ENCODE measurements around the gene TOX2.

The TOX2 gene

GRCh38 chr20:43963233-43963632 is 48.6 kb downstream of the TOX2 start:
- TF ChIP-seq GATA2 (IDR thresholded peaks at IDR 0.05; ENCODE audit: low read depth, low read length) (no peak), GATA3 (IDR thresholded peaks at IDR 0.05; ENCODE audit: low read depth, low read length) (no peak)

DNA sequence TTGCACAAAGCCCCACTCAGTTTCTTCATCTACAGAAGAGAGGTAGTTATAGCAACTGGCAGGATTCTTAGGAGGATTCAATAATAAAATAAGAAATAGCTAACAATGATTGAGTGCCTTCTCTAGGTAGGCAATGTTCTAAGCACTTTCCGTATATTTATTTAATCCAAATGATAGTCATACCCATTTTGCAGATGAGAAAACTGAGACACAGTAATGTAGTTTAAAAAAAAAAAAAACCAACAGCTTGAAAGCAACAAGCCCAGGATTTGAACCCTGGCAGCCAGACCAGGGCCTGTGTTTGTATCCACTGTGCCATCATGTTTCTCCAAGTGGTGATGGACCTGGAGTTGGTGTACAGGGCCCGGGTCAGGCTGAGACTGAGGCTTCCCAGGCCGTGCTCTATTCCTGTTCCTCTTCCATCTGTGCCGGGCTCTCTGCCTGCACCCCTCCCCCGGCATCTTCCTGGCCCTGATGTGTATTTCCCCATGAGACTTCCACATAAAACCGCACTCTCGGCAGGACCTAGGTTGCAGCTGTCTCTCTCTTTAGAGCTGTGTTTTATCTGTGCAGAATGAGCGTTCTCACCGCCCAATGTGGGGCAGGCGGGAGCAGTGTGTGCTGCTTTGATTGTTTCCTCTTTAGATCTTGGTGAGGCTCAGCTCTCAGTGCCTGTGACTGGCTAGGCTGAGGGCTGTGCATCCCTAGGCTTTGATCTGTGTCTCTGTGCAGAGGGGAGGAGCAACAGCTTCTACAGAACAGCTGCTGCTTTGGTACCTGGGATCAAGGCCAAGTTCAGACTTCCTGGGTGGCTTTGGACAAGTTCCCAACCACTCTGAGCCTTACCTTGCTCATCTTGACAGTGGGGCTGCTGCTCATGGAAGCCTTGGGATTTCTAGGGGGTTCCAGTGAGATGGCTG is 49.5 kb downstream of the TOX2 start:
- no peak for TF ChIP-seq GATA2 (IDR thresholded peaks at IDR 0.05; ENCODE audit: low read depth, low read length)

- TF ChIP-seq GATA2 (IDR thresholded peaks at IDR 0.05; ENCODE audit: low read depth, low read length) (no peak), GATA3 (IDR thresholded peaks at IDR 0.05; ENCODE audit: low read depth, low read length) (no peak)
Measured at GRCh38 chr20:43968341-43969000, 53.8 kb downstream of the TOX2 start.

GRCh38 chr20:43969028-43969447 is 54.4 kb downstream of the TOX2 start:
- no peak for TF ChIP-seq GATA2 (IDR thresholded peaks at IDR 0.05; ENCODE audit: low read depth, low read length)
- TF ChIP-seq GATA3 (IDR thresholded peaks at IDR 0.05; ENCODE audit: low read depth, low read length), result no peak

DNA sequence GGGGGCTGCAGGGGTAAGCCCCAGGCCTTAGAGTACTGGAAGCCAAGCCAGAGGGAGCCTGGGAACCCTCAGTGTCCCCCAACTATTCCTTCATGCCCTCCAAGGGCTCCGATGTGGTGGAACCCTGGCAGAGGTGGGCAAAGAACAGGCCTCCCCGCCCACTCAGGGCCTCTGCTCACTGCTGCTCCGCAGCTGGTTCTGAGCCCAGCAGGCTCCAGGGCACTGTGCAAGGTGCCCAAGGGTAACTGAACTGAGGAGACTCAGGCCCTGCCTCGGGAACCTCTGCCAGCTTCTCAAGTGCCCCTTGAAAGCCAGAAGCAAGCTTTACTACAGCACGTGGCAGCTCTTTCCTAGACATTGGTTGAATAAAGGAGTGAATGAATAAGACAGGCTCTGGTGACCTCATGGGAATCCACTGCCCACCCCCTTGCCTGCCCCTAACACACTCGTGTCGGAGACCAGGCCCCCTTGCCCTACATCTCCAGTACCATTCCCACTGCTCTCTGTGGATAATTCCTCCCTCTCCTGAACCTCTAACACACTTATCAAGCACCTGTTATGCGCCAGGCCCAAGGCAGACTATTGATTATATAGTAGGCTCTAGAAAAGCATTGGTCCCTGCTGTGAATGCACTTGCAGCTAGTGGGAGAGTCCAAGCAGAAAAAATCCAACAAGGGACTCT is 55.0 kb downstream of the TOX2 start:
- TF ChIP-seq GATA3 (IDR thresholded peaks at IDR 0.05; ENCODE audit: low read depth, low read length) (no peak), GATA2 (IDR thresholded peaks at IDR 0.05; ENCODE audit: low read depth, low read length) (no peak)

GRCh38 chr20:43971267-43971666 is 56.6 kb downstream of the TOX2 start:
- TF ChIP-seq GATA2 (IDR thresholded peaks at IDR 0.05; ENCODE audit: low read depth, low read length), result no peak

DNA sequence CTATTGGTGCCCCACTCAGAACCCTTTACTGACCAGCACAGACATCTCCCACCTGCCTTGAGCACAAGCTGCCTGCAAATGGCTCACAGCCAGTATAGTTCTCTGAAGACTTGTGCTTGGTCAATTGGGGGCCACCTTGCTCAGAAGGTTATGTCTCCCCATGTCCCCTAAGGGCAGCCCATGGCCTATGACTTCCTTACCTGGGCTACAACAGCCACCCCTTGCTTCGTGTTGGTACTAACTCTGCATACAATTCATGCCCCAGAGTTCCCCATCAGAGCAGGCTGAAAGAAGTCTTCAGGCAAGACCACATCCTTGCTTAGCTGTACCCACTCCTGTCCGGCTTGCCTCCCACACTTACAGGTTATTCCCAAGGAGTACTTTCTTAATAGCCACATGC is 57.4 kb downstream of the TOX2 start:
- TF ChIP-seq GATA2 (IDR thresholded peaks at IDR 0.05; ENCODE audit: low read depth, low read length), result no peak
- no peak for TF ChIP-seq GATA3 (IDR thresholded peaks at IDR 0.05; ENCODE audit: low read depth, low read length)

- TF ChIP-seq GATA2 (IDR thresholded peaks at IDR 0.05; ENCODE audit: low read depth, low read length) (no peak), GATA3 (IDR thresholded peaks at IDR 0.05; ENCODE audit: low read depth, low read length) (no peak)
Measured at GRCh38 chr20:43972692-43973091, 58.0 kb downstream of the TOX2 start.

DNA sequence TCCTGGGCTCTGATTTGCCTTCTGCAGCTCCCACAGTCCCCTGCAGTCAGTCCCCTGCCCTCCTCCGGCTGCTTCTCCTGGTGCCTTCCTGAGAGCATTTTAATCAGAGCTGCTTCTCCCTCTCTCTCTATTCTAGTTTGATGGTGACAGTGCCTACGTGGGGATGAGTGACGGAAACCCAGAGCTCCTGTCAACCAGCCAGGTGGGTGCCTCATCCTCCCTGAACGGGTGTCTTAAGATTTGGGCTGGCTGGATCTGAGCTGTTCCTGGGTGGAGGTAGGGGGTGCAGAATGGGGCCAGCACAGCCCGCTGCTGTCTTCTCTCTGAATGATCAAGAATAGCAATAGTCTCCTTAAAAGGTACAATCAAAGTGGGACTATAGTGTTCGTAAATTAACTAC is 58.6 kb downstream of the TOX2 start:
- TF ChIP-seq GATA3 (IDR thresholded peaks at IDR 0.05; ENCODE audit: low read depth, low read length) (no peak), GATA2 (IDR thresholded peaks at IDR 0.05; ENCODE audit: low read depth, low read length) (no peak)

DNA sequence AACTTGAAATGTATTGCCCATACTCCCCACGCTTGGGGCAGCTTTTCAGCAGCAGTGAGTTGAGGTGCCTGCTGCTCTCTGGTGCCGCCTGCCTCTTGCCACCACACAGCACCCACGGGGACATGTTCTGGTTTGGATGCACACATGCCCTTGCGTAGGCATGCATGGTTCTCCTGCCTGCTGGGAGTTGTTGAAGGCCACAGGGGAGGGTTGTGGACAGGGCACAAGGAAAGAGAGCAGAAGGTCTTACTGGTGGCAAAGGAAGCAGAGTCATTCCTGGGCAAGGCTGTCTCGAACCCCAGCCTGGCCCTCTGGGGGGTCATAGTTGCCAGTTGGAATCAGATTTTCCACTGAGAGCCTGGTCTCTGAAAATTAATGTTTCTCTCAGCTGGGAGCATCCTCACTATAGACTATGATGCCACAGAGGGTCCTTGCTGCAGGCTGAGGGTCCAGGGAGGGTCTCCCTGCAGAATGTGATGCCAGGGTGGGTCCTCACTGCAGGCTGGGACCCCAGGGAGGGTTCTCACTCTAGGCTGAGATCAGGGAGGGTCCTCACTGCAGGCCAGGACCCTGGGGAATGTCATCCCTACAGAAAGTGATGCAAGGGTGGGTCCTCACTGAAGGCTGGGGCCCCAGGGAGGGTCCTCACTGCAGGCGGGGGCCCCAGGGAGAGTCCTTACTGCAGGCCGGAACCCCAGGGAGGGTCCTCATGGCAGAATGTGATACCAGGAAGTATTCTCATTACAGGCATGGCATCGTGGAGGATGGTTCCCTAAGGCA is 59.2 kb downstream of the TOX2 start:
- no peak for TF ChIP-seq GATA2 (IDR thresholded peaks at IDR 0.05; ENCODE audit: low read depth, low read length)
- TF ChIP-seq GATA3 (IDR thresholded peaks at IDR 0.05; ENCODE audit: low read depth, low read length), result no peak

DNA sequence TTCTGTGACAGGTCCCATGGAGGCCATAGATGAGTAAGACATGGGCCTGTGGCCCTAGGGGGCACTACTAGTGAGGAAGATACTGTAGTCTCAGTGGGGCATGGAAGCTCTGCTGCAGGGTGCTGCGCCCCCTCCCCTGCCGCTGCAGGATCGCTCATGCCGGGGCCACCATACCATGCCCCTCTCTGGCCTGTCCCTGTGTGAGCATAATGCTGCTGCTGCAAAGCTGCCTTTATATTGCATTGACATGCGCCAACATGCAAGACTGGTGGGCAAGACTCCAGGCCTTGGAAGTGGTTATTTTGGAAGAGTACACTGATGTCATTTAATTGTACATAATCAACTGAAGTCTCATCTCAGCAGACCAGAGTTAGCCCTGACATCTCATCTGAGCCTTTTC is 60.0 kb downstream of the TOX2 start:
- no peak for TF ChIP-seq GATA3 (IDR thresholded peaks at IDR 0.05; ENCODE audit: low read depth, low read length)
- TF ChIP-seq GATA2 (IDR thresholded peaks at IDR 0.05; ENCODE audit: low read depth, low read length), result no peak

DNA sequence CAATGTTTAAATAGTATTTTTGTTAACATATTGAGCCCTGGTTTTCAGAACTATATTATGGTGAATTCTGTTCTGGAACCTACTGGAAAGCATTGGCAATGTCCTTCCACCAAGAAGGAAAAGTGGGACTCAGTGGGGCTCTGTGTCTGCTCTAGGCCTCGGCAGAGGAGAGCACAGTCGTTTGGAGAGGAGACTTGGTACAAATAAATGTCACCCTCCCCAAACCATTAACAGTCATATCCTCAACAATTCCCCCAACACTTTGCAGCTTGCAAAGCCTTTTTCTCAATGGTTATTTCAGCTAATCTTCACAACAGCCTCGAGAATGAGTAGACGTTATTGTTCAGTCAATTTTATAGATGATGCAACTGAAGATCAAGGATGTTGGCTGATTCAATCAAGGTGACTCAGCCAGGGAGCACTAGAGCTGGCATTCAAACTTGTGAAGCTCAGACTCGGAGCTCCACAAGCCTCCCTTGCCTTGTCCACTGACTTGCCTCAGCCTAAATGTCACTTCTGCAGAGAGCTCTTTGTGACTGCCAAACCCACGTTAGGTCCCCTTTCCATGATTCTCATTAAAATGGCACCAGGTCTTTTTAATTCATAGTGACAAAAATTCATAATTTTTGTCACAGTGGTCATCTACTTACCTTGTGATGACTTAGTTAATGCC is 60.6 kb downstream of the TOX2 start:
- TF ChIP-seq GATA2 (IDR thresholded peaks at IDR 0.05; ENCODE audit: low read depth, low read length) (no peak), GATA3 (IDR thresholded peaks at IDR 0.05; ENCODE audit: low read depth, low read length) (no peak)

GRCh38 chr20:43976547-43976946 is 61.9 kb downstream of the TOX2 start:
- TF ChIP-seq GATA3 (IDR thresholded peaks at IDR 0.05; ENCODE audit: low read depth, low read length), result no peak
- no peak for TF ChIP-seq GATA2 (IDR thresholded peaks at IDR 0.05; ENCODE audit: low read depth, low read length)
